HG03103 (cell line): ENCODE measurements around the gene CLEC4M.
"Not testable (repeated sequence)": the region's sequence is repeated elsewhere in the genome, so short reads cannot be mapped to it uniquely, and the experiment has no call there.

Source experiments
- ATAC-seq: cut with Tn5 transposase; IDR thresholded peaks from one replicate; pipeline ENCODE4 v1.9.1; 2021; ENCODE audit warnings: low read depth; ENCODE audit not compliant: unreplicated experiment

Gene CLEC4M

DNA sequence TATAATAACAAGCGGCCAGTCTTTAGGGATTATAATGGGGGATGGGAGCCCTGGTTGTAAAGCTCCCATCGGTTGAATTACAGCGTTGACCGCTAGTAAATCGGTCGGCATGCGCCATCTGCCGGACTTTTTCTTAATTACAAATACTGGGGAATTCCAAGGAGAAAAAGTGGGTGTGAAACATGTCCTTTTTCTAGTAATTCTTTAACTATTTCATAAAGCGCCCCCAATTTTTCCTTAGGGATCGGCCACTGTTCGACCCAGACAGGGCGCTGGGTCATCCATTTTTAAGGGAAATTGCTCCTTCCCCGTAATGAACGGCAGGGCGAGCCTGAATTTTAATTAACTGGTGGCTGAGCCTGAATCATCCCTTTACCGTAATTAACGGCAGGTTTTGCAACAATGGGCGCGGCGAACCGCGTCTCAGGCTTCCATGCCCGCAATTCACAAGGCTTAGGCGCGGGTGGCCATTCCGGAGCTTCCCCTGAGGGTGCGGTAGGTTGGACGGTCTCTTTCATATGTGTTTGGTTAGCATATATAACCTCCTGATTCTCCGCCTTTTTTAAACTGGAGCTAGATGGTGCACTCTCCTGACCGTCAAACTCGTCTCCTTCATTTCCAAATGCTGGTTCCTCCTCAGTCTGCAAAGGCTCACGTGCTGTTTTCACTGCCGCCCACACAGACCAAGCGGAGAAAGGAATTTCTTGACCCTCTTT, 36.8 kb downstream of the CLEC4M start:
- ATAC-seq, result no peak

DNA sequence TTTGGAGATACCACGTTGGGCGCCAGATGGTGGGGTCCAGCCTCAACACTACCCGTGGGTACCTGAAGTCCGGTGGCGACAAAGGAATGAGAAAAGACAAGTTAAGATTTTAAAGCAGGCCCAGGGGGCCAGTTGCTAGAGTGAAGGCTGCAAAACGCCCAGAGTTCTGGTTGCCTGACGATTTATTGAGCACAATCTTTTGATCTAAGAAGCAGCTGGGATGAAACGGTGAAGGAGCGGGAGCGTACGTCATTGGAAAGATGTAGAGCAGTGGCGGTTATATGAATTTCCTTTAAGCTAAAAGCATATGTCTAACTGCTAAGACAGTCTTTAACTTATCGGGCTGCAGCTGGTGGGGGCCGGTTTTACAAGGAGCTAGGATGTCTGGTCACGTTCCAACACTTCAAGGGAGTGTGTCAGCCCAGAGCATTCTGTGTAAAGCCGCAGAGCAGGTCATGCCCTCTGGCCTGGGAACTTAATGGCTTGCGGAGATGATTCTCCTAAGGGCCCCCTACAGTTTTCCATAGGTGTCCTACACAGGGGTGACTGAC, 38.1 kb downstream of the CLEC4M start:
- ATAC-seq, result no peak

DNA sequence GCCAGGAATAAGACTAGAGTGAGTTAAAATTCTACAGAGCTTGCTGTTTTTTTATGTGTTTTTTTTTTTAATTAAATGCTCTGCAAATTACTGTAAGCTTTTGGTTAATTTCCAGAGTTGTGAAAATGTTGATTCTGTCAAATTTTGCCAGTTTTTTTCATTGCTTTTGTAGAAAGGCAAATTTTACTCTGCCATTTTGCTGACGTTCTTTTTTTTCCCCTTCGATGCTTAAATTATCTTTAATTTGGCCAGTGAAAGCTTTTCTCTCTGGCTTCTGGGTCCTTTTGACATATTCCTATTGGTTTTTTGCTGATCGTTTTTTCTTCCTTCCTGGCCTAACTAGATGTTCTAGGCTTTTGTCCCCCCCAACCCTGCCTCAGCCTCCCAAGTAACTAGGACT, 43.2 kb downstream of the CLEC4M start:
- no peak for ATAC-seq

DNA sequence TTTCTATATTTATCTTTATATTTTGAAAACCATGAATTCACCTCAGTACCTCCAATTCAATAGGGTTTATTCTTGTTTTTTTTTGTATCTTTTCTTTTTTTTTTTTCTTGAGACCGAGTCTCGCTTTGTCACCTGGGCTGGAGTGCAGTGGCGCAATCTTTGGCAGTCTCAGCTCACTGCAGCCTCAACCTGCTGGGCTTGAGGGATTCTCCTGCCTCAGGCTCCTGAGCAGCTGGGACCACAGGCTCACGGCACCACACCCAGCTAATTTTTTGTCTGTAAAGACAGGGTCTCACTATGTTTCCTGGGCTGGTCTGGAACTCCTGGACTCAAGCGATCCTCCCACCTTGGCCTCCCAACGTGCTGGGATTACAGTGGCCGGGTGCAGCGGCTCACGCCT, 43.8 kb downstream of the CLEC4M start:
- ATAC-seq, result no peak

DNA sequence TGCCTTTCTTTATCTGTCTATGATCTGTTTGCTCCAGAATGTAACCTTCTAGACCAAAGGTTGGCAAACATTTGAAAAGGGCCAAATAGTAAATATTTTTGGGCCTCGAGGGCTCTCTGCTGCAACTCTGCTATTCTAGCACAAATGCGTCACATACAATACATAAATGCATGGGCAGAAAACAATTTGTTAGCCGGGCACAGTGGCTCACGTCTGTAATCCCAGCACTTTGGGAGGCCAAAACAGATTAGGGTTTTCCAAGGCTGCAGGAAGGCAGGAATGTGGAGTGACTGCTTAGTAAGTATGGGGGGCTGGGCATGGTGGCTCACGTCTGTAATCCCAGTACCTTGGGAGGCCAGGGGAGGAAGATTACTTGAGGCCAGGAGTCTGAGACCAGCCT, 45.1 kb downstream of the CLEC4M start:
- ATAC-seq, result no peak

DNA sequence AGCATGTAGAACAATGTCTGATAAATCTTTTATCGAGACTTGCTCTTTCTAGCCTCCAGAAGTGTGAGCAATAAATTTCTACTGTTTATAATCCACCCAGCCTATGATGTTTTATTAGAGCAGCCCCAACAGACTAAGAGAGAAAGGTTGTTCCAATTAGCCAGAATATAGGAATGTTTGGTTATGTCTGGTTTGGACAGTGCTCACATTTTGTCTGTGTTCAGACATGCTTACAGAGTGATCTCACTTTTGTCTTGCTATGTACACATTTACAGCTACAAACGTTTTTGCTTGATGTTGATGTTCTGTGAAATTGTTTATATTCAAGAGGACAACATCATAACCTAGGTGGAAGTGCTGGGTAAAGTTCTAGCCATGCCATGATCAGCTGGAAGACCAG, 48.9 kb downstream of the CLEC4M start:
- ATAC-seq, result no peak

DNA sequence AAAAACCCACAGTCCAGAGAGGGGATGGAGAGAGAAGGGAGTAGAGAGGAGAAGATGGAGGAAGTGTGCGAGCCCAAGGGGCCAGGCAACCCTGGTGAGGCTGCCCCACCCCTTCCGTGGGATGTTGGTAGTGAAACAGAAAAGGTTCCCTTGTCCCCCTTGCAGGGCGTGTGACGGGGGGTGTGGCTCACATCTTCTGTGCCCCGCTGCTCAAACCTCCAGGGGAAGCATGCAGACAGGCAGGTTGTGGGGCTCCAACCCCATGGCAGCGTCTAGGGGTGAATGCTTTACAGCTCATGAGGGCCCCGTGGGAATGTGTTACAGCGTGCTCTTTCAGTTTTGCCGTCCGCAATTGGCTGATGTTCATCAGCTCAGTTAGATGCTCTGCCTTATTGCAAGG, 52.3 kb downstream of the CLEC4M start:
- ATAC-seq, result no peak

DNA sequence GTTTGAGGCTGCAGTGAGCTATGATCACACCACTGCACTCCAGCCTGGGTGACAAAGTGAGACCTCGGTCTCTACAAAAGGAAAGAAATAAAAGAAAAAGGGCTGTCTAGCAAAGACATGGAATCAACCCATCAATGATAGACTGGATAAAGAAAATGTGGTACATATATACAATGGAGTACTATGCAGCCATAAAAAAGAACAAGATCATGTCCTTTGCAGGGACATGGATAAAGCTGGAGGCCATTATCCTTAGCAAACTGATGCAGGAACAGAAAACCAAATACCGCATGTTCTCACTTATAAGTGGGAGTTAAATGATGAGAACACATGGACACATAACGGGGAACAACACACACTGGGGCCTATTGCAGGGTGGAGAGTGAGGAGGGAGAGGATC, 53.0 kb downstream of the CLEC4M start:
- ATAC-seq, result not testable (repeated sequence)

DNA sequence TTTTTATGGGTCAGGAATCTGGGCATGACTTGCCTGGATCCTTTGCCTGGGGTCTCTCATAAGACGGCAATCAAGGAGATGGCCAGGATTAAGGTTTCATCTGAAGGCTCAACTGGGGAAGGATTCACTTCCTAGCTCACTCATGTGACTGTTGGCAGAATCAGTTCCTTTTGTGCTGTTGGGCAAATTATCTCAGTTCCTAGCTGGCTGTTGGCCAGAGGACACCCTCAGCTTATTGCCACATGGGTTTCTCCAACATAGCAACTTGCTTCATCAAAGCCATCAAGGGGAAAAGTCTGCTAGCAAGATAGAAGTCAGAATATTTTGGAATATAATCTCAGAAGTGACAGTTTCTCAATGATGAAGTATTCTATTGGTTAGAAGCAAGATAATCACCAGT, 54.8 kb downstream of the CLEC4M start:
- no peak for ATAC-seq

DNA sequence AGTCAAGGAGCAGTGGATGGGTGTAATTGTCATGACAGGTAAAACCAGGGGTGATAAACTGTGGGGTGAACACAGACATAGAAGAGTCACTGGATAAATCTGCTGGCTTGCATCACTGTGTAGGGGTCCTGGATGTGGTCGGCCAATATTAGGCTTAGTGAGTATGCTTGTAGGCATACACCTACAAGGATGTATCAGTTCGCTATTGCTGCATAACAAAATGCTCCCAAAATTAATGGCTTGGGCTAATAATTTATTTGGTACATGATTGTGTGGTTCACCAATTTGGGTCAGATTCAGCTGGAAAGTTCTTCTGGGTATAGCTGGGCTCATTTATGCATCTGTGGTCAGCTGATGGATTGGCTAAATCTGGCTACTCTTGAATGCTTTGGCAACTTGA, 55.8 kb downstream of the CLEC4M start:
- no peak for ATAC-seq
